ENCODE measurements around the gene H2BK1.

Gene H2BK1

GRCh38 chr7:151198945-151199848, 11.1 kb downstream of the H2BK1 start:
- no peak for FAIRE-seq

- FAIRE-seq = no peak
Observed at GRCh38 chr7:151197932-151198331, 12.4 kb downstream of the H2BK1 start.

- FAIRE-seq = no peak
Observed at GRCh38 chr7:151195616-151196450, 14.5 kb downstream of the H2BK1 start.

- no peak for FAIRE-seq
Observed at GRCh38 chr7:151194188-151194587, 16.1 kb downstream of the H2BK1 start.

- no peak for FAIRE-seq
Observed at GRCh38 chr7:151193203-151193978, 16.9 kb downstream of the H2BK1 start.

- no peak for FAIRE-seq
Observed at GRCh38 chr7:151192002-151192539, 18.2 kb downstream of the H2BK1 start.

GRCh38 chr7:151191544-151191943, 18.7 kb downstream of the H2BK1 start:
- FAIRE-seq = no peak

- FAIRE-seq = no peak
Observed at GRCh38 chr7:151189038-151189437, 21.2 kb downstream of the H2BK1 start.

- no peak for FAIRE-seq
Observed at GRCh38 chr7:151188252-151188542, 22.1 kb downstream of the H2BK1 start.

GRCh38 chr7:151187409-151188251, 22.7 kb downstream of the H2BK1 start:
- FAIRE-seq = no peak

- no peak for FAIRE-seq
Observed at GRCh38 chr7:151186640-151187408, 23.5 kb downstream of the H2BK1 start, which contains the start of gene ASB10. ASB10 (minus strand) TSS chr7:151187250; CDS start chr7:151187130, 120 bp downstream.

- FAIRE-seq = no peak
Observed at GRCh38 chr7:151185762-151186639, 24.3 kb downstream of the H2BK1 start.

- no peak for FAIRE-seq
Observed at GRCh38 chr7:151181011-151181431, 29.3 kb downstream of the H2BK1 start.

- FAIRE-seq = no peak
Observed at GRCh38 chr7:151179946-151180345, 30.3 kb downstream of the H2BK1 start.

GRCh38 chr7:151179287-151179860, 30.9 kb downstream of the H2BK1 start:
- FAIRE-seq = no peak

- no peak for FAIRE-seq
Observed at GRCh38 chr7:151178831-151179230, 31.5 kb downstream of the H2BK1 start.

- no peak for FAIRE-seq
Observed at GRCh38 chr7:151178236-151178635, 32.1 kb downstream of the H2BK1 start.

- no peak for FAIRE-seq
Observed at GRCh38 chr7:151177310-151177709, 33.0 kb downstream of the H2BK1 start.

GRCh38 chr7:151176401-151176800, 33.9 kb downstream of the H2BK1 start:
- FAIRE-seq = no peak

All from G401.6 (cell line).